ENCODE results near the gene TWF1. TPM values are rescaled to one million over a fixed set of nuclear protein-coding genes. Genes with fewer than 3 reads are reported as not detected.

The TWF1 gene
- total and polyA plus RNA-seq, 2 experiments from 2014 or later: 141 to 246 TPM

DNA sequence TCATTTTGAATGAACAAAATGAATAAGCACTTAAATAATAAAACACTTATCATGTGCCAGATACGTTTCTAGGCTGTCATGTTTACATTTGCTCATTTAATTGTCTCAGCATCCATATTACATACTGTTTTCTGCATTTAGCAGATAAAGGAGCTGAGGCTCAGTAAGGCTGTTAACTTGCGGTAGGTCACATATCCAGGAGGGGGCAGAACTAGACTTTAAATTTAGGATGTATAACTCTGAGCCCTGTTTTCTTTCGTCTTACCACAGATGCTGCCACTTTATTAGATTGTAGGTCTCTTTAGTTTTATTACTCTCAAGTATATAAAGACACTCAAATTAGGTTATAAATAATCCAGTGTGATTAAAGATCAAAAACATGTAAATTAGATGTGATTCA is 29.6 kb downstream of the TWF1 start:
- DNase-seq: peak; percentile 49
- Histone ChIP-seq H3K36me3 (ENCODE audit: low read depth) (peaks cover 21% of the 10 kb centered on the region), H3K9me2 (ENCODE audit: insufficient read depth) (no peaks in the 10 kb centered on the region), H3K27ac (no peak overlapping the region), H3K4me1 (ENCODE audit: insufficient read depth) (no peaks in the 10 kb centered on the region), H3K79me2 (ENCODE audit: insufficient read depth) (no peaks in the 10 kb centered on the region), H2AFZ (no peak overlapping the region), H4K20me1 (ENCODE audit: insufficient read depth) (no peaks in the 10 kb centered on the region), H3K4me3 (no peak overlapping the region), H3K9me3 (ENCODE audit: low read depth) (no peaks in the 10 kb centered on the region), H3K4me2 (ENCODE audit: unreplicated experiment) (no peak overlapping the region), H3K27me3 (replicated peaks; ENCODE audit: insufficient read depth) (no peaks in the 10 kb centered on the region), H3F3A (ENCODE audit: insufficient read depth) (no peaks in the 10 kb centered on the region), H3K9ac (no peak overlapping the region)
- 70 to 71% methylated on average over 3 of the region's 3 CpGs for WGBS, 2 experiments (ENCODE audit: low coverage in 1 of 2, low lambda C conversion rate in 2 of 2, missing lambda C conversion rate in 2 of 2)
- in situ Hi-C loops (cut with MboI): no loop called here
- TF ChIP-seq EZH2 (IDR thresholded peaks at IDR 0.05; ENCODE audit: insufficient read depth, poor library complexity, severe bottlenecking) (no peak), EZH2phosphoT487 (IDR thresholded peaks at IDR 0.05; ENCODE audit: insufficient read depth, low read depth) (no peak)

DNA sequence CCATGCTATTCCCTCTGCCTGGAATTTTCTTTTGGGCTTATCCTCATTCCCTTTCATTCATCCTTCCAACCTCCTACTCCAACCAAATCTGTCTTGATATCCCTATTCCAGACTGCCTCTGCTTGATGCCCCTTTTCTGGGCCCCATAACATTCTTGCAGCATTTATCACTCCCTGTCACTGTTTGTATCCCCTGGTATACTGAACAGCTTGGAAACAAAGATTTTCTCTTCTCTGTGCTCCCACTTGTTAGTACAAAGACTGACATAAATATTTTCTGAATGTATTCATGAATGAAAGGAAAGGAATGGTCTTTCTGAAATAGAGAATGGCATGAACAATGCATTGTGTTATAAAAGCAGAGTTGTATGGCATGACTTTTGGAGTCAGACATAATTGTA is 39.8 kb downstream of the TWF1 start:
- Histone ChIP-seq H3K9ac (no peak overlapping the region), H3K36me3 (ENCODE audit: low read depth) (0 out of 2 replicates have a peak, but pooled peaks cover 3% of the 10 kb centered on the region), H3K79me2 (ENCODE audit: insufficient read depth) (0 out of 2 replicates have a peak, but pooled peaks cover 10% of the 10 kb centered on the region), H3K4me2 (ENCODE audit: unreplicated experiment) (no peak overlapping the region), H3F3A (ENCODE audit: insufficient read depth) (no peaks in the 10 kb centered on the region), H3K4me3 (no peak overlapping the region), H3K27me3 (replicated peaks; ENCODE audit: insufficient read depth) (no peaks in the 10 kb centered on the region), H3K9me2 (ENCODE audit: insufficient read depth) (no peaks in the 10 kb centered on the region), H3K9me3 (ENCODE audit: low read depth) (no peaks in the 10 kb centered on the region), H2AFZ (no peak overlapping the region), H3K27ac (no peak overlapping the region), H4K20me1 (ENCODE audit: insufficient read depth) (no peaks in the 10 kb centered on the region), H3K4me1 (ENCODE audit: insufficient read depth) (0 out of 2 replicates have a peak, but pooled peaks cover 5% of the 10 kb centered on the region)
- no peak for TF ChIP-seq EZH2 (IDR thresholded peaks at IDR 0.05; ENCODE audit: insufficient read depth, poor library complexity, severe bottlenecking)
- TF ChIP-seq EZH2phosphoT487 (IDR thresholded peaks at IDR 0.05; ENCODE audit: insufficient read depth, low read depth): no peak
- DNase-seq: peak; percentile 12
- in situ Hi-C loops (cut with MboI): no loop called here

GRCh38 chr12:43764528-43764927 is 41.6 kb downstream of the TWF1 start:
- Histone ChIP-seq H2AFZ (no peak overlapping the region), H3K4me3 (no peak overlapping the region), H3K4me2 (ENCODE audit: unreplicated experiment) (no peak overlapping the region), H4K20me1 (ENCODE audit: insufficient read depth) (no peaks in the 10 kb centered on the region), H3K4me1 (ENCODE audit: insufficient read depth) (peaks cover 17% of the 10 kb centered on the region; the same call in 1 of the 2 replicates), H3K9ac (no peak overlapping the region), H3K27ac (no peak overlapping the region), H3K9me3 (ENCODE audit: low read depth) (no peaks in the 10 kb centered on the region), H3K9me2 (ENCODE audit: insufficient read depth) (no peaks in the 10 kb centered on the region), H3K27me3 (replicated peaks; ENCODE audit: insufficient read depth) (no peaks in the 10 kb centered on the region), H3F3A (ENCODE audit: insufficient read depth) (no peaks in the 10 kb centered on the region), H3K36me3 (ENCODE audit: low read depth) (no peaks in the 10 kb centered on the region), H3K79me2 (ENCODE audit: insufficient read depth) (peaks cover 26% of the 10 kb centered on the region)
- no peak for TF ChIP-seq EZH2 (IDR thresholded peaks at IDR 0.05; ENCODE audit: insufficient read depth, poor library complexity, severe bottlenecking)
- TF ChIP-seq EZH2phosphoT487 (IDR thresholded peaks at IDR 0.05; ENCODE audit: insufficient read depth, low read depth): no peak
- no peak for DNase-seq
- in situ Hi-C loops (cut with MboI): no loop called here

- Histone ChIP-seq H3K4me3 (no peak overlapping the region), H3K9ac (no peak overlapping the region), H3F3A (ENCODE audit: insufficient read depth) (no peaks in the 10 kb centered on the region), H3K4me2 (ENCODE audit: unreplicated experiment) (no peak overlapping the region), H3K4me1 (ENCODE audit: insufficient read depth) (peaks cover 18% of the 10 kb centered on the region; the same call in 1 of the 2 replicates), H3K9me2 (ENCODE audit: insufficient read depth) (no peaks in the 10 kb centered on the region), H3K36me3 (ENCODE audit: low read depth) (no peaks in the 10 kb centered on the region), H3K79me2 (ENCODE audit: insufficient read depth) (peaks cover 33% of the 10 kb centered on the region), H3K27me3 (replicated peaks; ENCODE audit: insufficient read depth) (no peaks in the 10 kb centered on the region), H3K9me3 (ENCODE audit: low read depth) (no peaks in the 10 kb centered on the region), H2AFZ (no peak overlapping the region), H4K20me1 (ENCODE audit: insufficient read depth) (no peaks in the 10 kb centered on the region), H3K27ac (no peak overlapping the region)
- in situ Hi-C loops (cut with MboI): no loop called here
- TF ChIP-seq EZH2 (IDR thresholded peaks at IDR 0.05; ENCODE audit: insufficient read depth, poor library complexity, severe bottlenecking): no peak
- TF ChIP-seq EZH2phosphoT487 (IDR thresholded peaks at IDR 0.05; ENCODE audit: insufficient read depth, low read depth): no peak
- peak; percentile 28 for DNase-seq
Measured at GRCh38 chr12:43763769-43764168, 42.3 kb downstream of the TWF1 start.

- in situ Hi-C loops (cut with MboI): no loop called here
- H3K36me3 ChIP-seq (ENCODE audit: low read depth): no peaks in the 10 kb centered on the region
- peaks cover 41% of the 10 kb centered on the region for H3K79me2 ChIP-seq (ENCODE audit: insufficient read depth)
- no peak overlapping the region for H3K4me3 ChIP-seq
- H3K9me2 ChIP-seq (ENCODE audit: insufficient read depth): no peaks in the 10 kb centered on the region
- TF ChIP-seq EZH2phosphoT487 (IDR thresholded peaks at IDR 0.05; ENCODE audit: insufficient read depth, low read depth): no peak
- no peak for TF ChIP-seq EZH2 (IDR thresholded peaks at IDR 0.05; ENCODE audit: insufficient read depth, poor library complexity, severe bottlenecking)
- H3K27me3 ChIP-seq (replicated peaks; ENCODE audit: insufficient read depth): no peaks in the 10 kb centered on the region
- peaks cover 23% of the 10 kb centered on the region for H3K4me1 ChIP-seq (ENCODE audit: insufficient read depth)
- no peak overlapping the region for H2AFZ ChIP-seq
- H4K20me1 ChIP-seq (ENCODE audit: insufficient read depth): no peaks in the 10 kb centered on the region
- no peaks in the 10 kb centered on the region for H3F3A ChIP-seq (ENCODE audit: insufficient read depth)
- no peak overlapping the region for H3K9ac ChIP-seq
- no peak for DNase-seq
- H3K9me3 ChIP-seq (ENCODE audit: low read depth): no peaks in the 10 kb centered on the region
- no peak overlapping the region for H3K4me2 ChIP-seq (ENCODE audit: unreplicated experiment)
- H3K27ac ChIP-seq: no peak overlapping the region
Measured at GRCh38 chr12:43762596-43762995, 43.5 kb downstream of the TWF1 start.

Measured in GM23248 (cell line).